ENCODE data around the gene C19orf67.

- TF ChIP-seq CTCF (IDR thresholded peaks at IDR 0.05; ENCODE audit: low read depth, low read length) (no peak), EZH2phosphoT487 (IDR thresholded peaks at IDR 0.05; ENCODE audit: low read depth) (no peak)
Measured at GRCh38 chr19:14059652-14060155, 25.9 kb downstream of the C19orf67 start.

Measured in OCI-LY3 (cell line).